CD1c-positive myeloid dendritic cell (primary cell): ENCODE measurements around the gene PLAAT5.
"Not testable (repeated sequence)": the region's sequence is repeated elsewhere in the genome, so short reads cannot be mapped to it uniquely, and the experiment has no call there.

ENCODE experiments used
- DNase-seq: peaks from one replicate; pipeline ENCODE4 v3.0.0-alpha.2; 2016; ENCODE audit errors: extremely low spot score

The PLAAT5 gene

DNA sequence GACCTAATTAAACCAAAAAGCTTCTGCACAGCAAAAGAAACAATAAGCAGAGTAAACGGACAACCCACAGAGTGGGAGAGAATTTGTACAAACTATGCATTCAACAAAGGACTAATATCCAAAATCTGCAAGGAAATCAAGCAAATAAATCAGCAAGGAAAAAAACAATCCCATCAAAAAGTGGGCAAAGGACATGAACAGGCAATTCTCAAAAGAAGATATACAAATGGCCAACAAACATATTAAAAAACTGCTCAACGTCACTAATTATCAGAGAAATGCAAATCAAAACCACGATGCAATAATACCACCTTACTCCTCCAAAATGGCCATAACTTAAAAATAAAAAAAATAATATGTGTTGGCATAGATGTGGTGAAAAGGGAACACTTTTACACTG lies 5.2 kb downstream of the PLAAT5 start:
- DNase-seq = no peak

DNA sequence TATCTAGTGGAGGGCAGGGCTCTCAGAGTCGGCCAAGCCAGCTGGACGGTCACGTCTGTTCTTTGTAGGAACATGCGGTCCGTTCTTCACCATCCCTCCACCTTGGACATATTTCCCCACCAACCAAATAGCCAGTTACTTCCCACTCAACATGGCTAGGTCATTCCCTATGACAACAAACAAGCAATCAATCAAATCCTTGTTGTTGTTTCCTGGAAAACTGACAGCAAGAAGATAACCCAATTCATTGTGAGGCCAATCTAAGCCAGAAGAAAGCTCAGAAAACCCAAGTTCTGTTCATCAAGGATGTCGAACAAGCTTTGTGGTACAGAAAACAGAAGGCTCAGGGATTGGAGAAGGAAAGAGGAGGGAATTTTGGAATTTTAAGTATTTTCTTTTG lies 10.9 kb downstream of the PLAAT5 start:
- no peak for DNase-seq

DNA sequence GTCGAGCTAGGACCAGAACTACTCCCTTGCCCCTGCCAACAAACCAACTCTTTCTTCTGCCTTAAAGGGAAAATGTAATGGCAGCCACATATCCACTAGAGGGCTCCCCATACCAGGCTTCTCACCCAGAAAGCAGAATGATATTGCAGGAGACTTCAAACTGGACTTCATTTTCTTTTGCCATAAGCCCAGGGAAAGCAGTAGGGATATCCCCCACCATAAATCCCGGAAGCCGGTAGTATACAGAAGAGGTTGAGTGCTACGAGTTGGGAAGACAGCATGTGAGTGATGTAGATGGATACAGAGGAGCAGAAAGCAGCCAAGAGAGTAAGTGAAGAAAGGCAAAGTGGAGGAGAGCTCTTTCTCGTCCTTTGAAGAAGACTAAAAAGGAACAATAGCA lies 12.1 kb downstream of the PLAAT5 start:
- DNase-seq = peak; percentile 75

DNA sequence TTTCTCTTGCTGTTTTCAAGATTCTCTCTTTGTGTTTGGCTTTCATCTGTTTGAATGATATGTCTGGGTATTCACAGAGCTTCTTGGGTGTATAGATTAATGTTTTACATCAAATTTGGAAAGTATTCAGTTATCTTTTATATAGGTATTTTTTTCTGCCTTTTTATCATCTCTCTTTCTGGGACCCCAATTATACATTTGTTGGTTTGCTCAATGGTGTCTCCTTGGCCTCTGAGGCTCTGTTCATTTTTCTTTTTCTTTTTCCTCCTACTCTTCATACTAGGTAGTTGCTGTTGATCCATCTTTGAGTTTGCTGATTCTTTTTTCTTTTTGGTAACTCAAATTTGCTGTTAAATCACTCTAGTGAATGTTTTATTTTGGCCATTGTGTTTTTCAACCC lies 14.3 kb downstream of the PLAAT5 start:
- no peak for DNase-seq

DNA sequence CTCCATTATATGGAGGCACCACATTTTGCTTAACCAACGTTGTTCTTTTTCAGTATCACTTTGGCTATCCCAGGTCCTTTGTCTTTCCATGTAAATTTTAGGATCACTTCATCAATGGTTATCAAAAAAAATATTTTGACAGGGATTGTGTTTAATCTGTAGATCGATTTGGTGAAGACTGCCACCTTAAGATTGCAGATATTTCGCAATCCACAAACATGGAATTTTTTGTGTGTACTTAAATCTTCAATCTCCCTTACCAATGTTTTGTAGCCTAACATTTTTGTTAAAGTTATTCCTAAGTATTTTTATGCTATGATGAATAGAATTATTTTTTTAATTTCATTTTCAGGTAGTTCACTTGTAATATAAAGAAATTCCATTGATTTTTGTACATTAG lies 18.6 kb downstream of the PLAAT5 start:
- DNase-seq = no peak

DNA sequence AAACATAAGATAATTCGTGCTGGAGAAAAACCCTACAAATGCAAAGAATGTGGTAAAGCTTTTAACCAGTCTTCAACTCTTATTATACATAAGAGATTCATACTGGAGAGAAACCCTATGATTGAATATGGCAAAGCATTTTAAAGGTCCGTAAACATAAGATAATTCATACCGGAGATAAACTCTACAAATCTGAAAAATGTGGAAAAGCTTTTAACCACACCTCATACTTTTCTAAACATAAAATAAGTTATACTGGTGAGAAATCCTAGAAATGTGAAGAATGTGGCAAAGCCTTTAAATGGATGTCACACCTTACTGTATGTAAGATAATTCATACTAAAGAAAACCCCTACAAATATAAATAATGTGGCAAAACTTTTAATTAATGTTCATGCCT lies 20.7 kb downstream of the PLAAT5 start:
- DNase-seq = no peak

DNA sequence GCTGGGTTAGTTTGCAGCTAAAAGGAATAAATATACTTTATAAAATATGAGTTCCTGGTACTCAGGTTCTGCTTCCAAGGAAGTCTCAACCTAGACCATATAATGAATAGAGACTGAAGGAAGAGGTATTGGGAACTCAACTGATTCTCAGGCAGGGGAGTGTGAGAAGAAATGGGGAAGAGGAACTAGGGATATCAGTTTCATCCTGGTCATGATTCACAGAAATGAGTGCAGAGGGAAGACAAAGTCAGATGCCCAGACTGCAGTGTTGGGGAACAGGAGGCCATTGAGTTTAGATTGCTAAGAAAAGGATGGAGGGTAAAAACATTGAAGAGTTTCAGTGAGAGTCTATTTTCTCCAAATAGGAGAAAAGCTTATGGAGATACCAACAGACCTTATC lies 28.8 kb downstream of the PLAAT5 start:
- DNase-seq = peak; percentile 71

DNA sequence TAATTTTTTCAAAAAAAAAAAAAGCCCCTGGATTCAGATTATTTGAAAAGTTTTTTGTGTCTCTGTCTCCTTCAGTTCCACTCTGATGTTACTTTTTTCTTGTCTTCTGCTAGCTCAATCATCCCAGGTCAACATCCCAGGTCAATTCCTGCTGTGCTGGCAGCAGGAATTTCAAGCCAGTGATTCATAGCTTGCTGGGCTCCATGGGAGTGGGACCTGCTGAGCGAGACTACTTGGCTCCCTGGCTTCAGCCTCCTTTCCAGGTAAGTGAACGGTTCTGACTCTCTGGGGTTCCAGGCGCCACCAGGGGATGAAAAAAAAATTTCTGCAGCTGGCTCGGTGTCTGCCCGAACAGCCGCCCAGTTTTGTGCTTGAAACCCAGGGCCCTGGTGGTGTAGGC lies 31.4 kb downstream of the PLAAT5 start:
- no peak for DNase-seq

DNA sequence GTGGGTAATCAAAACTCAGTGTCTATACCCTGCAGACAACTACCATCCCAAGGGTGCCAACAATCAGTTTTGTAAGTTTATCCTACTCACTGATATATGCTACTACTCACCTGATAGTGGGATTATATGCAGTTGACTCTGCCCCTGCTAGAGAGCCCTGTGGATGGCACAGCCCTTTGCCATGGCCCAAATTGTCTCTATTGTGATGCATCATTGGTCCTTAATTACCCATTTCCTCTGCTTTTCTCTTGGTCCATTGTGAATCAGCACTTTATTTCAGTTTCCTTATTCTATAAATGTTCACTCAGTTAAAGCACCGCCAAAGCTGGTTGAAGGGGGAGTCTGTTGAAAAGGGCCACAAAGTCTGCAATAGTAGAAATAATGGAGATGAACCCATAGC lies 42.3 kb downstream of the PLAAT5 start:
- no peak for DNase-seq

DNA sequence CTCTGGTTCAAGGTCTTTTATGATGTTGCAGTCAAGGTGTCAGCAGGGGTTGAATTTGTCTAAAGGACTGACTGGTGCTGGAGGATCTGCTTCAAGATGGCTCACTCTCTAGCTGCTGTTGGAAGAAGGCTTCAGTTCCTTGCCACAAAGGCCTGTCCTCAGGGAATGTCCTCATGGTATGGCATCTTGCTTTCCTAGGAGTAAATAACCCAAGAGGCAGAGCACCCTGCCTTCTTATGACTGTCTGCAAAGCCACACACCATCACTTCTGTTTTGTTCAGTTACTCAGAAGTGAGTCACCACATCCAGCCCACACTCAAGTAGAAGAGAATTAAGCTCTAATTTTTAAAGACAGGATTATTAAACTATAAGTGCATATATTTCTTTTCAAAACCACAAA lies 45.2 kb downstream of the PLAAT5 start:
- DNase-seq = peak; percentile 68

DNA sequence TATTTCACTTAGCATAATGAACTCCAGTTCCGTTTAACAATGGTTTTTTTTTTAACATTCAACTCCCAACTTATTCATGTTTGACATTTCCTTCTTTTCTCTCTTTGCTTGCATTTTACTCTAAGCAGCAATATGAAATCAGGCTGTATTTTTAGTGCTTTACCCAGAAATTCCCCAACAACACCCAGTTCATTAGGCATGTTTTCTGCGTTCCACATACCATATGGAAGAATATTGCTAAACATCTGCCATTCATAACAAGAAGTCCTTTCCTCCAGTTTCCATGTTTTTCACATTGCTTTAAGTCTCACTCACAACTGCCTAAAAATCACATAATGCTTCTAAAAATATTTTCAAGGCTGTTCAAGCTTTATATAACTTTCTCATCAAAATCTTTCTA lies 45.8 kb downstream of the PLAAT5 start:
- DNase-seq = no peak

DNA sequence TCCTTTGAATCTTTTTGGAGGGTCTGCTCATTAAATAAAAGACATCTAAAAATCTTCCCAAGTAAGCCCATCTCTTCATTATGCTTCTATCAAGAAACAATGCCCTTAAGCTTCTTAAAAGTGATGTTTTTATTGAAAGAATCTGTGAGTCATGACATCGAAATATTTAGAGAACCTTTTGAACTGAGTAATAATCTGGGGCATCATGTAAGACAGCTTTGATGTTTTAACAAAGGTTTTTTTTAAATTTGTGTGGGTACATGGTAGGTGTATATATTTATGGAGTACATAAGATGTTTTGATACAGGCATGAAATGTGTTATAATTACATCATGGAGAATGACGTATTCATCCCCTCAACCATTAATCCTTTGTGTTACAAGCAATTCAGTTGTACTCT lies 46.8 kb downstream of the PLAAT5 start:
- no peak for DNase-seq

DNA sequence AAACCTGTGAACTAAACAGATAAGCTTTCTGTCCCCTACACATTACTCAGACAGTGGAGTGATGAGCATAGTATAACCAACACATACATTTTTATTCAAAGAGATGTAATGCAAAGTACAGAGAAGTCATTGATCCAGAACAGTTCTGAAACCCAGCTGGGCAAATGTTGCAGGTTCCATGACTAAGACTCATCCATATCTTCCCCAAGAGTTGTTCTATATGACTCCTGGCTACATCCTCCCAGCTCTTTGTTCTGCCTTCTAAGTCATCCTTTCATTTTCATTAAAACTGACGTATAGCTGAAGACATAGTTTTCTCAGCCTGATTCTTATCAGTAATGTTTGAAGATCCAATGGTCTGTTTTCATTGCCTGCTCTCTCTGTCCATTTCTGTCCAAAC lies 47.3 kb downstream of the PLAAT5 start:
- no peak for DNase-seq

DNA sequence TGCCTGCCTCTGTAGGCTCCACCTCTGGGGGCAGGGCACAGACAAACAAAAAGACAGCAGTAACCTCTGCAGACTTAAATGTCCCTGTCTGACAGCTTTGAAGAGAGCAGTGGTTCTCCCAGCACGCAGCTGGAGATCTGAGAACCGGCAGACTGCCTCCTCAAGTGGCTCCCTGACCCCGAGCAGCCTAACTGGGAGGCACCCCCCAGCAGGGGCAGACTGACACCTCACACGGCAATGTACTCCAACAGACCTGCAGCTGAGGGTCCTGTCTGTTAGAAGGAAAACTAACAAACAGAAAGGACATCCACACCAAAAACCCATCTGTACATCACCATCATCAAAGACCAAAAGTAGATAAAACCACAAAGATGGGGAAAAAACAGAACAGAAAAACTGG lies 55.1 kb downstream of the PLAAT5 start:
- DNase-seq = not testable (repeated sequence)

DNA sequence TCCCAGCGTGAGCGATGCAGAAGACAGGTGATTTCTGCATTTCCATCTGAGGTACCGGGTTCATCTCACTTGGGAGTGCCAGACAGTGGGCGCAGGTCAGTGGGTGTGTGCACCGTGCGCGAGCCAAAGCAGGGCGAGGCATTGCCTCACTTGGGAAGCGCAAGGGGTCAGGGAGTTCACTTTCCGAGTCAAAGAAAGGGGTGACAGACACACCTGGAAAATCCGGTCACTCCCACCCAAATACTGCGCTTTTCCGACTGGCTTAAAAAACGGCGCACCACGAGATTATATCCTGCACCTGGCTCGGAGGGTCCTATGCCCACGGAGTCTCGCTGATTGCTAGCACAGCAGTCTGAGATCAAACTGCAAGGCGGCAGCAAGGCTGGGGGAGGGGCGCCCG lies 55.6 kb downstream of the PLAAT5 start:
- not testable (repeated sequence) for DNase-seq

DNA sequence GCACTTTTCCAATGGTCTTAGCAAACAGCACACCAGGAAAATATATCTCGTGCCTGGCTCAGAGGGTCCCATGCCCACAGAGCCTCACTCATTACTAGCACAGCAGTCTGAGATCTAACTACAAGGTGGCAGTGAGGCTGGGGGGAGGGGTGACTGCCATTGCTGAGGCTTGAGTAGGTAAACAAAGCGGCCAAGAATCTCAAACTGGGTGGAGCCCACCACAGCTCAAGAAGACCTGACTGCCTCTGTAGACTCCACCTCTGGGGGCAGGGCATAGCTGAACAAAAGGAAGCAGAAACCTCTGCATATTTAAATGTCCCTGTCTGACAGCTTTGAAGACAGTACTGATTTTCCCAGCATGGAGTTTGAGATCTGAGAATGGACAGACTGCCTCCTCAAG lies 60.2 kb downstream of the PLAAT5 start:
- DNase-seq = not testable (repeated sequence)

DNA sequence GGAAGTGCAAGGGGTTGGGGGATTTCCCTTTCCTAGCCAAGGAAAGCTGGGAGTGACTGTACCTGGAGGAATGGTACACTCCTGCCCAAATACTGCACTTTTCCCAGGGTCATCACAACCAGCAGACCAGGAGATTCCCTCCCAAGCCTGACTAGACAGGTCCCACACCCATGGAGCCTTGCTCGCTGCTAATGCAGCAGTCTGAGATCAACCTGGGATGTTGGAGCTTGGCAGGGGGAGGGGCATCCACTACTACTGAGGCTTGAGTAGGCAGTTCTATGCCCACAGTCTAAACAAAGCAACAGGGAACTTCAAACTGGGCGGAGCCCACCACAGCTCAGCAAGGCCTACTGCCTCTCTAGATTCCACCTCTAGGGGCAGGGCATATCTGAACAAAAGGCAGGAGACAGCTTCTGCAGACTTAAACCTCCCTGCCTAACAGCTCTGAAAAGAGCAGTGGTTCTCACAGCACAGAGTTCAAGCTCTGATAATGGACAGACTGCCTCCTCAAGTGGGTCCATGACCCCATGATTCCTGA lies 62.9 kb downstream of the PLAAT5 start:
- no peak for DNase-seq

DNA sequence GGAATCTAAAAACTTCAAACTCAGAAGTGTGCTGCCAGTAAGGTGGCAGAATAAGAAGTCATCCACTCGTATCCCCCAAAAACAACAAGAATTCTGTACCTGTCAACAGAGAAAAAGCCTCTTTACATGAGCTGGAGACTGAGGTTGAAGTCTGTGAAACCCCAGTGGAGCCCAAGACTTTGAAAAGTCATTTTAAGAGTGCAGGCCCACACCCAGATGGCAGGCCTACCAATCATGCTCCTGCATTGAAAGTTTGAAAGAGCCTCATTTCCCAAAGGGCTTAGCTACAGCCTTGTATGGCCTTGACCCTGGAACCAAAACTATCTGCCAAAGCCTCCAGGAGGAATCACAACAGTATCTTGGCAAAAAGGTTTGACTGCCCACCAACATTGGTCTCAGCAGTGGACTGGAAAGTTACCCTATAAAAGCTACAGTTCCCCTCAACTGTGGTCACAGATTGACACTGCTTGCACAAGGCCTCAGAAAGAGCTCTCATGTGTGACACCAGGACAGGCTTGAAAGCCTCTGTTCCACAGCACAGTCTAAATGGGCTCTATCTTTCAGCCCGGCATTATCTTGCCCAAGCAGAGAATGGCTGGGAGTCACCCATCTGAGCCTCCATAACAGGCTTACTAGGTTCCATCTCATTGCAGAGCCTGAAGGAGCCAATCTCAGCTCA lies 73.7 kb downstream of the PLAAT5 start:
- DNase-seq = no peak
